Measurements from ENCODE around the gene AGBL4.
"Not testable (repeated sequence)": the region's sequence is repeated elsewhere in the genome, so short reads cannot be mapped to it uniquely, and the experiment has no call there.

Gene AGBL4

DNA sequence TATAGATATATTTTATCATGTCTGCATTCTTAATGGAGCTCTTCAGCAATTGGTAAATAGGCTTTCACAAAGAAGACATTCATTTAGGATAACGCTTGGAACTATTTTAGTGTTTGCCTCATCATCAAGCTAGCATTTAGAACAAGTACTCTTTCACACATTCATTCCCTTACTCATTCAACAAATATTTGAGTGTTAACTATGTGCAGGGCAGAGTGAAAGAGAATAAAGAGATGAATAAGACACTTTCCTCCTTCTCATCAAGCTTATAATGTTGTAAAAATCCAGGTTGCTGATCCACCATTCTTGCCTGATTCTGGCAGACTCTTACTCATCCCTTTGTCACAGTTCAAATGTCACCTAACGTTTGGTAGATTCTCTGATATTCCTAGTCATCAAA lies 860.7 kb downstream of the AGBL4 start:
- no peak for DNase-seq

DNA sequence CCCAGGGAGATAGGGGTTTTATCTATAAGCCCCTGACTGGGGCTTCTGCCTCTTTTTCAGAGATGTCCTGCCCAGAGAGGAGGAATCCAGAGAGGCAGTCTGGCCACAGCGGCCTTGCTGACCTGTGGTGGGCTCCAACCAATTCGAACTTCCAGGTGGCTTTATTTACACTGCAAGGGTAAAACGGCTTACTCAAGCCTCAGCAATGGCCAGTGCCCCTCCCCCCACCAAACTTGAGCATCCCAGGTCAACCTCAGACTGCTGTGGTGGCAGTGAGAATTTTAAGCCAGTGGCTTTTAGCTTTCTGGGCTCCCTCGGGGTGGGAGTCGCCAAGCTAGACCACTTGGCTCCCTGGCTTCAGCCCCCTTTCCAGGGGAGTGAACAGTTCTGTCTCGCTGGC lies 863.1 kb downstream of the AGBL4 start:
- no peak for DNase-seq

DNA sequence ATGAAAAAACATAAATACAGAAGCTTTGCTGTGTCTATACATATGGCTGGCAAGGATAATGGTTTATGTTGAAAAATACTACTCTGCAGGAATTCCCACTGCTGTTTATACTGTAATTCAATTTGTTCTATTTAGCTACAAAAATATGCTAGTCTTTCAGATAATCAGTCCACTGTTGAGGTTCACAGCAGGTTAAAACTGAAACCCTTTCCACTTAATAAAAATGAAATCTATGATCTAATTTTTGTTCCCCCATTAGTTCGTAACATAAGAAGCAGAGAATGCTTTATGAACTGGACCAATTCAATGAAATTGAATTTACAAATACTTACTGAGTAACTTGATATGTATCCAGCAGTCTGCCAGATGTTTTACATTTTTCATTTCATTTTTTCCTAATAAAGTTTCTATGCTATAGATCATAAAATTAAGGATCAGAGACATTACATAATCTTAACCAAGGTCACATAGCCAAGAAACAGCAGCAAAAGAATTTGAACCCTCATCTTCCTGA lies 887.0 kb downstream of the AGBL4 start:
- DNase-seq, result no peak

DNA sequence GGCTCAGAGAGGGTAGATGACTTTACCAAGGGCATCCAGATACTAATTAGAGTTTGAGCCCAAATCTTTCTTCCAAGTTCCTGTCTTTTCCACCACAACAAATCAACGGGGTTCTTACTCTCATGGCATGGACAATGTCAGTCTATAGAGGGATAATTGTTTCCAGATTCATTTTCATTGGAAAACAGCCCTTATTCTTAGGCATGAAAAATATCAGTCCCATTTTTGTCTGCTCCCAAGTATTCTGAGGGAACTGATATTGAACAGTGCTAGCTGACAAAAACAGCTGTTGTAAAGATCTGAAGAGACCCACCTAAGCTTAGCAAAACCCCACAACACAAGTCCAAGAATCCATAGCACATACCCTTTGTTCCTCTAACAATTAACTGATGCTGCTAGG lies 898.0 kb downstream of the AGBL4 start:
- DNase-seq, result no peak

DNA sequence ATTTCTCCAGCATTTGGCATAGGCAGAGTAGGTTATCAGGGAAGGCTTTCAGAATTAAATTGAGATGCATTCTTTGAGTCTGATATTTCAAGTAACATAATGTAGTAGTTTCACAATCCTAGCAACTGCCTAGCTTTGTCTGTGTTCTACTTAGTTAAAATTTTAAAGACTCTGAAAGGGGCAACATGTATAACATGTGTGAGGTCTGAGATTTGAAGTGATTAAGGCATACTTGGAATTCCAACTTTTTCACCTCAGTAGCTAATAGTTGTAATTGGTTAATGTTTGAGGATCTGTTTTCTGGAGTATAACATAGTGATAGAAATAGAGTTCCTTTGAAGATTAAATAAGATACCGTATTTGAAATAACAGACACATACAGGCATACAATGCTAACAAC lies 911.8 kb downstream of the AGBL4 start:
- DNase-seq, result no peak

DNA sequence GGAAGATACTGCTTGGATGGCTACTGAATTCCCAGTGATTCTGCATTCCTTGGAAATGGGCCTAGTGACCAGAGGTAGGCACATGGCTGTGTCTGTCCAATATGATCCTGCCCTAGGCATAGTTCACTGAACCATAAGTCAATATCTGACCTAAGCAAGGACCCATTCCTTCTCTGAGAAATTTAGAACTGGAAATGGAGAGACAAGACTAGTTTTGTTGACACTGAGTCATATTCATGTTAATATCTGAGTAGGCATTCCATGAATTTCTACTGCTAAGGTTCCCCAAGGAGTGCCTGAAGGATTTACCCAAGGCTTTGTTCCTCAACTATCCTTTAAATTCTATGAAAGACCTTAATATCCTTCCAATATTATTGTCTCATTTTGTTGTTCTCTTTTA lies 917.3 kb downstream of the AGBL4 start:
- no peak for DNase-seq

DNA sequence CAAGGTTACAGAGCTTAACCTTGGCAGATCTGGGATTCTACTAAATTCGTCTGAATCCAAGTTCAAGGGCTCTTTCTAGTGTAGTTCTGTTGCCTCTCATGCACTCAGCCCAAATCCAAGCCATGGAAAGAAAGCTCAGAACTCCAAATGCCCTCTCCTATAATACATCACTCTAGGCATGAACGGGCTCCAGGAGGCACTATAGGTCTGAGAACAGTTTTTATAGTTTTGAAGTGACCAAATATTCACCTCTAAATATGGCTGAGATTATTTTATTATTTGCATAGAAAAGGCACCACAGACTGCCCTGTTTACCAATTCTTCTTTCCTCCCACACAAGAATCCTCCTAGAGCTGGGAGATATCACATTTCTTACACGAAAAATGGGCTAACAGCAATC lies 919.2 kb downstream of the AGBL4 start:
- DNase-seq, result no peak

DNA sequence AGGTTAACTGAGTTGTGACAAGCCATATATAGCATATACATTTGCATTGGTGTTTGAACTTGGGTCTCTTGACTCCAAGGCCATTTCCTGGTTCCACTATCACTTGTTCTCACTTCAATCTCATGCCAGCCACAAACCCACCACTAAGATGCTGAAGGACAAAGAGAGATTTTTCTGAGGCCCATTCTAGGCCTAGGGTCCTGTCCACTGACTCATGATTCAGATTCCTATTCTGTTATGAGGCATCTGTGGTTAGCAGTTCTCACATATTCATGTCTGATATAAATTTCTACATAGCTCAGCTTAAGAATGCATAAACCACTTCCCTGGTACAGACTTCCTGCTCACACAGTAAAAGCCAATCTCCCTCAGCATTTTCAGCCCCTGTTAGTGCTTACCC lies 921.0 kb downstream of the AGBL4 start:
- DNase-seq, result no peak

DNA sequence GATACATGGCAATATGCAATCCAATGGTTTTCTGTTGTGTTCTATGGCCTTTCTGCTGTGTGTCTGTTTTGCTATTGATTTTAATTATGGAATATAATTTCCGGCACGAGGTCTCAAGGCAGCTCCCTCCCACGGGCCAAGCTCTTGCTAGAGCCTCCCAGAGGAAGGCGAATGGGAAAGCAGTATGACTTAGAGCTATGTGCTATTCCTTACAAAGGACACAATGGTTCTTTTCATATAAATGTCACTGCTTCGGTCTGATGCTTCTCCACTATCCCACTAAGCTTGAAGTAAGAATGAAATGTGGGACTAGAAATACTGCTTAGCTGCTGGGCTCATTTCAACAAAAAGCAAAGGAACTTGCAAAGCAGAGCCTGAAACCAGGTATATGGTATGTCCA lies 924.9 kb downstream of the AGBL4 start:
- no peak for DNase-seq

DNA sequence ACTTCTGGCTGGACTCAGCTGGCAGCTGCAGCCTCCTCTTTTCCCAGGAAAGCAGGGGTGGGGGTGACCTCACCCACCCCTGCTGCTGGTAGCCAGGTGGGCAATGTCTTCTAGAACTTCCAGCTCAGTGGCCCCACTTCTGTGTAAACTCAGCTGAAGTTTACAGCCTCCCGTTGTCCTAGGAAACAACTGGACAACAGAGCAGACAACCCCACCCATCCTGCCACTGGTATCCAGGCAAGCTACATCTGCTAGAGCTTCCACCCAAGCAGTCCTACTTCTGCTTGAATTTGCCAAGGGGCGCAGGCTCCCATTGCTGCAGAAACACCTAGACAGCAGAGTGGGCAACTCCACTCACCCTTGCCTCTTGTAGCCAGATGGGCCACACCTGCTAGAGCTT lies 937.4 kb downstream of the AGBL4 start:
- DNase-seq, result no peak

DNA sequence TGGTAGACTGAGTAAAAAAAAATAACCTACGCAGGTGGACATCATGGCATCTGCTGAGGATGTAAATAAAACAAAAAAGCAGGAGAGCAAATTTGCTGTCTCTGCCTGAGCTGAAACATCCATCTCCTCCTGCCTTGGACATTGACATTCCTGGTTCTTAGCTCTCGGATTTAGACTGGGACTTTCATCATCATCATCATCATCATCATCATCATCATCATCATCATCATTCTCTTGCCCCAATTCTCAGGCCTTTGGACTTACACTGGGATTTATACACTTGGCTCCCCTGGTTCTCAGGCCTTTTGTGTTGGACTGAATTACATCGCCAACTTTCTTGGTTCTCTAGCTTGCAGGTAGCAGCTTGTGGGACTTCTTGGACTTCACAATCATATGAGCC lies 938.7 kb downstream of the AGBL4 start:
- DNase-seq, result no peak

DNA sequence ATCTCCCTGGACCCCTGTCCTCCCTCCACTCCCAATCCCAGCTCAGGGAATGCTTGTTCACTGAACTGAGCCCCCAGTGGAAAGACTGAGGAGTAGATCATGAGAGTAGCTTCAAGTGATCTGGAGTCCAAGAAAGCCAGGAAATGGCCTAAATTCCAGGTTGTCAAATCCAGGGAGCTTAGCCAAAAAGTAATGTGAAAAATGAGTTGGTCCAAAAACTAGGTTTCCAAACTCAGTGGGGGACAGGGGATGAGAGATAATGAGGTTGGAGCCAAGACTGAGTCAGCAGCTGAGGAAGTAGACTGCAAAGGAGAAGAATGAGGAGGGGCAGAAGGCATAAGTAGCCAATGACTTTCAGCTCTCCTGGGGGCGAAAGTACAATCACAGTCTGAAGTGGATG lies 963.0 kb downstream of the AGBL4 start:
- no peak for DNase-seq

DNA sequence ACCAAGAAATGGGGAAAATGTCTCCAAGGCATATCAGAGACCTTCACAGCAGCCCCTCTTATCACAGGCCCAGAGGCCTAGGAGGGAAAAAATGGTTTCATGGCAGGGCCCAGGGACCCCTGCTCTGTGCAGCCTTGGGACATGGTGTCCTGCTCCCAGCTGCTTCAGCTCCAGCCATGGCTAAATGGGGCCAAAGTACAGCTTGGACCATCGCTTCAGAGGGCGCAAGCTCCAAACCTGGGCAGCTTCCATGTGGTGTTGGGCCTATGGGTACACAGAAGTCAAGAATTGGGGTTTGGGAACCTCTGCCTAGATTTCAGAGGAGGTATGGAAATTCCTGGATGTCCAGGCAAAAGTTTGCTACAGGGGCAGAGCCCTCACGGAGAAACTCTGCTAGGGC lies 964.7 kb downstream of the AGBL4 start:
- no peak for DNase-seq

DNA sequence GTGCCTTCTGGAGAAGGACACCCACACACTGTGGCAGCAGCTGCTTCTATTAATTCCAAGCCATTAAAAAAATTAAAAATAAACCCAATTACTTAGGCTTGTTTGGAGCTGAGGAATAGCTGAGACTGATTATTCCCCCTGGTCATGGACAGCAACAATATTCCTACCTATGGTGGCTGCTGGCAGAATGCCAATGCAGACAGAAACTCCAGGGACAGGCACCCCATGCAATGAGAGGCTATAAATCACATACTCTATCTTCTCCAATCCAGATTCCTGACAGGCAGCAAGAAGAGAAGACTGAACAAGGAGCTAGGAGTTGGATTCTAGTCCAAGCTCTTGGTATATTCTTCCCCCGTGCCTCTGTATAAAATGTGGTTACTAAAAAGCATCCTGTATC lies 971.7 kb downstream of the AGBL4 start:
- no peak for DNase-seq

DNA sequence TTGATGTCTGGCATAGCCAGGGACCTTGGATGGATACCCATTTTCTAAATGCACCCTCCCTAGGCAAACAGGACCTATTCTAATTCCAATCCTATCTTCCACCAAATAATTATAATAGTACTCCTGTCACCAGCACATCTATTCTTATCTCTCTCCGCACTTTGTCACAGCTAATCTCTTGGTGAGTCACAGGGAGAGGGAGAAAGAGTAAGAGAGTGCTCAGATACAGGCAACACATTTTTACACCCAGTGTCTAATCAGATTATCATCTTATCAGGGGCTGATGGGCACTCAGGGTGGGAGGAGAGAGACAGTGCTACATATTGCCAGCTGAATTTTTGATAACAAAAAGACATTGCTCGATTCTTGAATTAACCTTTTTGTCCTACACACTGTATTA lies 972.1 kb downstream of the AGBL4 start:
- no peak for DNase-seq

DNA sequence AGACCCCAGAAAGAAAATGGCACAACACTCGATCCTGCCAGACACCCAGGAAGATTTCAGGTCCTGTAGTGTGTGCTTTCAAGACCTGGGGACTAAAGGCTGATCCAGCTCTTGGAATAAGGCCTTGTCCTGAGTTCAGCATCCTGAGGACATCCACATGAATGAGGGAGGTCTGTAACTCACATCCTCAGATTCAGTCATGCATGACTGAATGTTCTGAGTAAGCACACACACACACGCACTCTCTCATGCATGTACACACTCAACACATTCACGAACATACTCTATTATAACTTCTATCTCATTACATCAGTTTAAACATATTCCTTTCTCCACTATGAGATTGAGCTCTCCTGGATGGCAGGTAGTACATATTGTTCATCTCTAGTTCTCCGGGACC lies 973.7 kb downstream of the AGBL4 start:
- no peak for DNase-seq

DNA sequence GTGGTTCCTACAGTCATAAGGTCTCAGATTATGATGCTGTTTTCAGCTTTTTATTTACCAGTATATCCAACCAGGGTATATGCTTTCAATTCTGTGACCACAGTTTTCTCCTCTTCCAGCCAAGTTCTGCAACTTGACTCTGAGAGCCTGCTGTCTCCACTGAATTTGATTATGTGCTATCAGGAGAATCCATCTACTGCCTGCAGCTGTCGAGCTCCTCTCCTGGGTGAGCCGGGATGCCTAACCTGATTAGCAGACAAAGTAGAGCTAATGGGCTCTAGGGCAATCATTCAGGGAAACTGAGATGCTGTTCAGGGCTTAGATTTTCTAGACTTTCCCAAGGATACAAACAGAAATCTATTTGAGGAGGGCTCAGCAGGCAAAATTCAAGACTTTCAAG lies 975.6 kb downstream of the AGBL4 start:
- no peak for DNase-seq

DNA sequence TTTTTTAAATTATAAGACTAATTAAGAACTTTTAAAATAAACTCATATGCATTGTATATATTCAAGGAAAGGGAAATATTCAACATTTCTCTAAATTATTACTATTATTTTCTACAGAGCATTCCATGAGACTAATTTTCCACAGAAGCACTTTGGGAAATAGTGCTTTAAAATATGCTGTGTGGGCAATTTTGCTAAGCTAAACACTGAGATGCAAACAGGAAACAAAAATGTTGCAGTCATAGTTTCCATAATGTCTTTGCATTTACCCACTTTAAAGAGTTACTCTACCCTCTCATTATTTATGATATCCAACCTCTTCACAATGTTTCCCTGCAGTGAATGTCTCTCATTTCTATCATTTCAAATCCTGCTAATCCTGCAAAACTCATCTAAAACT lies 977.4 kb downstream of the AGBL4 start:
- DNase-seq, result no peak

DNA sequence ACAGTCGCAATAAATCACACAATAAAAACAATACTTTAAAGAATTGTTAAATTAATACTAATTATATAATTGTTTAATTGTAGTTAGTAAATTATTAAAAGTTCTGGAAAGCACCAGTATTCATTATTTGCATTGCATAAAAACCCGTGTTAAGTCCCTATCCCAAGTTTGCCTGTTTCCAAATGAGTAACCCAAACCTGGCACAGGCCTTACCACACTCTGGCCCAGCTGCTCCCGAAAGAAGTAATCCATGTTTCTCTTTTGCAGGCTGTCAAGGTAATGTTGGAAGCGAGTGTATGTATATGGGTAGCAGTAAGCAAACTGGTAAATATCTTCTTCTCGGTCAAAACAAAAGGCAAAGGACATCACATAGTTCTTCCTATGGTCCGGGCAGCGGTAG lies 978.4 kb downstream of the AGBL4 start:
- DNase-seq, result no peak

DNA sequence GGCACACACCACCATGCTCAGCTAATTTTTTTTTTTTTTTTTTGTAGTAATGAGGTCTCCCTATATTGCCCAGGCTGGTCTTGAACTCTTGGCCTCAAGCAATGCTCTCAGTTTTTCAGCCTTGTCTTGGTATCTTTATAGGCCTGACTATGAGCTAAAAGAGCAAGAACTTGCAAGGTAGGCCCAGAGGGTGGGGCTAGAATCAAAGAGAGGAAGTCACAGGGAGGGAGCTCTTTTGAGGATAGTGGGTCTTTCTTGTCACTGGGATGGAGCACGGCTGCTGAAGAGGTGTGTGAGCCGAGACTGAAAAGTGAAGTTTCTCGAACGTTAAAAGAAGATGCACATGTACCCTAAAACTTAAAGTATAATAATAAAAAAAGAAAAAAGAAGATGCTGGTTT lies 987.1 kb downstream of the AGBL4 start:
- DNase-seq, result no peak

DNA sequence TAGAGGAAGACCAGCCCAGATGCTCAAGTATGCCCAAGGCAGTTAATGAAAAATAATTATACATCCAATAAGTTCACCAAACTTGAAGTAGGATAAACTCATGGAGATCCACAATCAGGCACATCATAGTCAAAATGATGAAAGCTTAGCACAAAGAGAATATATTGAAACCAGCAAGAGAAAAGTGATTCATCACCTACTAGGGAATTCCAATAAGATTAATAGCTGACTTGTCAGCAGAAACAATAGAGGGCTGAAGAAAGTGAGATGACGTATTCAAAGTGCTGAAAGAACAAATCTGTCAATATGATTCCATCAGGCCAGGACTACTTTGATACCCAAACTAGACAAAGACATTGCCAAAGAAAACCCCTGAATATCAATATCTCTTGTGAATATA lies 995.4 kb downstream of the AGBL4 start:
- no peak for DNase-seq

DNA sequence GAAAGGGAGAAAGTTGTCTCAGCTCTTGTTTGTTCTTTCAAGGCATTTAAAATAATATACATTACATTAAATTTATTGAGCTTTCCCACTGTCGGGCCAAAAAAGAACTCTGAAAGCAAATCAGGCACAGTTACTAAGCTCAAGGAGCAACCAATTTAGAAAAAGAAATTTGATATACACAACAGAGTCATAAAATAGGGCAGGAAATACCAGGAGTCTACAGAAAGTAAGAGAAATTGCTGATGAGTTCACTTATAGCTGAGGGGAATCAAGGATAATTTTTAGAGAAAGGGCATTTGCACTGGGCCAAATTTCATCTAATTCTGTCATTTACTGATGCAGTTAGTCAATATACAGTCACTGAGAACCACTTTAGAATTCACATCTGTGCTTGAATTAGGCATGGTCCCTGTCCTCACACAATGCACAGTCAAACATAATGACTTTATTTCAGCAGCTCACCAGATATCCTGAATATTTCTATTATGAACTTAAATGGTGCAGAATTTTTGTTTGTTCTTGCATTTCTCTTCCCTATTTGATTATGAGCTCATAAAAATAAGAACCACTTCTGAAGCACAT lies 997.4 kb downstream of the AGBL4 start:
- no peak for DNase-seq

DNA sequence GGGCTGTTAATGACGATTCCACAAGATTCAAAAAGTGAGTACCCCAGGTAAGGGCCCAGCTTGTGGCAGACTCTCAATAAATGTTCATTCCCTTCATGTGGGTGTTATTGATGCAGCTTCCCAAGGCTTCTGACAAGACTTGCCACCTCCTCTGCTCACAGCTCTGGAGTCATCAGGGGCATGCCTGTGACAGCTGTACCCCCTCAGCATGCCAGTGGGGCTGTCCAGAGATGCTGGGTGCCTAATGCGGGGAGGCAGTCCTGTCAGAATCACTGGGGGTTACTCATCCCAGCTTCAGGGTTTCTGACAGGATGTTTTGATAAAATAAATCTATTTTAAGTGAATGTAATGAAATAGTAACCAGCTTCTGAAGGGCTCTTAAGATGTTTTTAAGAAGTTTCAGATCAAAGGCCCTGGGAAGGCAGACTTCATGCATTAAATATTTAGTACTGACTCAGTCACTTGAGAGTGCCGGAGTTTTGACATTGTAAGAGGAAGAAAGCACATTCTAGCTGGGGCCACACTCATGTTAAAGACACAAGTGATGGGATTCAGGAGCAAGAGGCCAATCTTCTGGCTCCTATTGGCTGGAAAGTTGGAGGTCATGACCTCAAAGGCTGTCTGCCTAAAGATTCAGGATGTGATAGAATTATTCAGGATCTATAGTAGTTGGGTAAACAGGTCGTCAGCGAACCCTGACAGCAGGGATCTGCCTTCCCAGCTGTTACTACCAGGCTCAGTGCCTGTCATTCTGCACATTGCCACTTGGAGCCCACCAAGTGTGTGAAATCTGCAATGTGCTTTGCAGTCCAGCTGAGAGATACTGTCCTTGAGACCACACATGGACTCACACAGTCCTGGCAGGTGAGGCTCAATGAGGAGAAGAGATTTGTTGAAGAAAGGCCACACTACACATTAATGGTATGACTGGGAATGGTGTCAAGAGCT lies 1007.5 kb downstream of the AGBL4 start:
- DNase-seq, result no peak

DNA sequence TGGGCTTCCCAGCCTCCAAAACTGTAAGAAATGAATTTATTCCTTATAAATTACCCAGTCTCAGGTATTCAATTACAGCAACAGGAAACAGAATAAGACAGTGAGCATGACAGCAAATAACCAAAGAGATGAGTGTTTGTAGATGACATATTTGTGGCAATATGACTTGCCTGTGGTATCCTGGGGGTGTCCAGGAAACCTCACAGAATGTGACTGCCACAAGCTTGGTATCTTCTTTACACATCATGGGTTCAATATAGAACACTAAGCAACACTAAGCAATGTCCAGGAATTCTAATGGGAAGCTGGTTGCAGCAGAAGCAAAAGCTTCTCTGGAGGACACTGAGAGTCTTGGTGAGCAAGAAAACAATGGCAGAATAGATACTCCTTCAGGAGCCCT lies 1010.7 kb downstream of the AGBL4 start:
- DNase-seq, result no peak

DNA sequence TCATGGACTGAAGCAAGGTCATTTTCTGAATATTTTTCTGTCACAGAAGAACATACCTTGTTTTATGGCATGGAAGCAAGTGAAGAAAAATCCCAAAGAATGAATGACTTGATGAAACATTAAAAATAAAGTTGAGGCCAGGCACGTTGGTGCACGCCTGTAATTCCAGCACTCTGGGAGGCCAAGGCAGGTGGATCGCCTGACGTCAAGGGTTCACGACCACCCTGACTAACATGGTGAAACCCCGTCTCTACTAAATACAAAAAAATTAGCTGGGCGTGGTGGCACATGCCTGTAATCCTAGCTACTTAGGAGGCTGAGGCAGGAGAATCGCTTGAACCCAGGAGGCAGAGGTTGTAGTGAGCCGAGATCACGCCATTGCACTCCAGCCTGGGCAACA lies 1020.8 kb downstream of the AGBL4 start:
- not testable (repeated sequence) for DNase-seq

All from activated CD4-positive, alpha-beta T cell treated with anti-CD3 and anti-CD28 coated beads for 4 hours (primary cell).